ENCODE data around the gene KIAA2012. TPM values are rescaled to one million over a fixed set of nuclear protein-coding genes. Genes with fewer than 3 reads are reported as not detected.
A peak's percentile ranks its signal among the peaks of the same experiment; 100 is the strongest.

The KIAA2012 gene
- total RNA-seq, 1 donor from 2014 or later: not detected

- H3K27ac Mint-ChIP-seq: no peak overlapping the region
- no peak for DNase-seq (ENCODE audit: low spot score, unreplicated experiment)
- H3K27me3 Mint-ChIP-seq: peaks cover 9% of the 10 kb centered on the region
- no peak for TF ChIP-seq CTCF (IDR thresholded peaks at IDR 0.05; ENCODE audit: unreplicated experiment)
- no peaks in the 10 kb centered on the region for H3K9me3 Mint-ChIP-seq (ENCODE audit: low read depth)
- peaks cover 3% of the 10 kb centered on the region for H3K4me1 Mint-ChIP-seq (ENCODE audit: low read depth)
- H3K36me3 Mint-ChIP-seq (ENCODE audit: insufficient read depth): no peaks in the 10 kb centered on the region
- no peak overlapping the region for H3K4me3 Mint-ChIP-seq (ENCODE audit: low read depth)
Observed at GRCh38 chr2:202108345-202108744, 35.3 kb downstream of the KIAA2012 start.

GRCh38 chr2:202109139-202109736 lies 36.2 kb downstream of the KIAA2012 start:
- no peak overlapping the region for H3K27ac Mint-ChIP-seq
- peaks cover 9% of the 10 kb centered on the region for H3K27me3 Mint-ChIP-seq
- no peaks in the 10 kb centered on the region for H3K9me3 Mint-ChIP-seq (ENCODE audit: low read depth)
- peaks cover 7% of the 10 kb centered on the region for H3K4me1 Mint-ChIP-seq (ENCODE audit: low read depth)
- TF ChIP-seq CTCF (IDR thresholded peaks at IDR 0.05; ENCODE audit: unreplicated experiment): no peak
- DNase-seq (ENCODE audit: low spot score, unreplicated experiment): no peak
- no peaks in the 10 kb centered on the region for H3K36me3 Mint-ChIP-seq (ENCODE audit: insufficient read depth)
- H3K4me3 Mint-ChIP-seq (ENCODE audit: low read depth): no peak overlapping the region

GRCh38 chr2:202109737-202110184 lies 36.7 kb downstream of the KIAA2012 start:
- no peaks in the 10 kb centered on the region for H3K9me3 Mint-ChIP-seq (ENCODE audit: low read depth)
- H3K4me3 Mint-ChIP-seq (ENCODE audit: low read depth): no peak overlapping the region
- no peak overlapping the region for H3K27ac Mint-ChIP-seq
- peaks cover 9% of the 10 kb centered on the region for H3K27me3 Mint-ChIP-seq
- no peaks in the 10 kb centered on the region for H3K36me3 Mint-ChIP-seq (ENCODE audit: insufficient read depth)
- TF ChIP-seq CTCF (IDR thresholded peaks at IDR 0.05; ENCODE audit: unreplicated experiment): peak; percentile 17
- no peak for DNase-seq (ENCODE audit: low spot score, unreplicated experiment)
- peaks cover 7% of the 10 kb centered on the region for H3K4me1 Mint-ChIP-seq (ENCODE audit: low read depth)

GRCh38 chr2:202110491-202110890 lies 37.4 kb downstream of the KIAA2012 start:
- no peak overlapping the region for H3K27ac Mint-ChIP-seq
- no peak overlapping the region for H3K4me3 Mint-ChIP-seq (ENCODE audit: low read depth)
- TF ChIP-seq CTCF (IDR thresholded peaks at IDR 0.05; ENCODE audit: unreplicated experiment): no peak
- H3K4me1 Mint-ChIP-seq (ENCODE audit: low read depth): peaks cover 8% of the 10 kb centered on the region
- no peak for DNase-seq (ENCODE audit: low spot score, unreplicated experiment)
- H3K9me3 Mint-ChIP-seq (ENCODE audit: low read depth): no peaks in the 10 kb centered on the region
- peaks cover 11% of the 10 kb centered on the region for H3K27me3 Mint-ChIP-seq
- no peaks in the 10 kb centered on the region for H3K36me3 Mint-ChIP-seq (ENCODE audit: insufficient read depth)

- Mint-ChIP-seq H3K27me3 (peaks cover 10% of the 10 kb centered on the region), H3K4me1 (ENCODE audit: low read depth) (peaks cover 8% of the 10 kb centered on the region), H3K9me3 (ENCODE audit: low read depth) (no peaks in the 10 kb centered on the region), H3K4me3 (ENCODE audit: low read depth) (no peak overlapping the region), H3K27ac (no peak overlapping the region), H3K36me3 (ENCODE audit: insufficient read depth) (no peaks in the 10 kb centered on the region)
- TF ChIP-seq CTCF (IDR thresholded peaks at IDR 0.05; ENCODE audit: unreplicated experiment): no peak
- DNase-seq (ENCODE audit: low spot score, unreplicated experiment): no peak
Observed at GRCh38 chr2:202112041-202112440, 39.0 kb downstream of the KIAA2012 start.
